K562 (cell line): ENCODE measurements around the gene REC8. TPM values are rescaled to one million over a fixed set of nuclear protein-coding genes. Genes with fewer than 3 reads are reported as not detected.

ENCODE experiments used
- ARID3A ChIP-seq: IDR thresholded peaks from 2 replicates; pipeline ENCODE4 v1.6.1; 2012; ENCODE audit warnings: low read depth, low read length, improper control_type of control experiment, borderline replicate concordance
- ATF6 ChIP-seq: sonication (generic); formaldehyde crosslinking; IDR thresholded peaks from 2 replicates; pipeline ENCODE4 v1.4.0; 2020; ENCODE audit warnings: mild to moderate bottlenecking, missing genetic modification reagents
- CBX3 ChIP-seq, 2 experiments: IDR thresholded peaks; 1 replicate in 1 of 2; 2 replicates in 1 of 2; pipeline ENCODE4 v1.6.1; 2012; ENCODE audit warnings: inconsistent platforms in 2 of 2, low read length in 2 of 2, borderline replicate concordance in 1 of 2, control low read depth in 1 of 2
- CHD2 ChIP-seq: IDR thresholded peaks from 2 replicates; pipeline ENCODE4 v1.6.1; 2011; ENCODE audit warnings: low read depth, low read length
- CXXC5 ChIP-seq: fragments of 250-450 bp; sonication (Bioruptor Pico); IDR thresholded peaks from 2 replicates; pipeline ENCODE4 v1.8.0; 2022; ENCODE audit warnings: inconsistent platforms, mild to moderate bottlenecking, moderate library complexity
- DDX20 ChIP-seq: fragments of 450-650 bp; IDR thresholded peaks from 2 replicates; pipeline ENCODE4 v1.6.1; 2016; ENCODE audit warnings: missing genetic modification characterization, low read depth, mild to moderate bottlenecking, missing compliant biosample characterization, moderate library complexity
- ELF1 ChIP-seq: fragments of 200-800 bp; sonication (Bioruptor generic); IDR thresholded peaks from 2 replicates; pipeline ENCODE4 v1.6.1; 2016; ENCODE audit warnings: missing genetic modification characterization, missing compliant biosample characterization
- ESRRA ChIP-seq: fragments of 450-650 bp; IDR thresholded peaks from 2 replicates; pipeline ENCODE4 v1.6.1; 2014; ENCODE audit warnings: low read depth, mild to moderate bottlenecking, moderate library complexity, borderline replicate concordance
- GABPB2 ChIP-seq: fragments of 250-450 bp; sonication (Bioruptor Pico); conservative IDR thresholded peaks from 2 replicates; pipeline ENCODE4 v1.5.1; 2021; ENCODE audit warnings: mild to moderate bottlenecking
- GATAD2B ChIP-seq: fragments of 450-650 bp; IDR thresholded peaks from 2 replicates; pipeline ENCODE4 v1.6.1; 2017; ENCODE audit warnings: mild to moderate bottlenecking, borderline replicate concordance
- HCFC1 ChIP-seq: IDR thresholded peaks from 2 replicates; pipeline ENCODE4 v1.6.1; 2012; ENCODE audit warnings: low read depth, low read length, improper control_type of control experiment
- HEY1 ChIP-seq: fragments of 250-450 bp; sonication (Bioruptor Pico); IDR thresholded peaks from 2 replicates; pipeline ENCODE4 v1.5.0; 2020; ENCODE audit warnings: mild to moderate bottlenecking, moderate library complexity, borderline replicate concordance
- KLF10 ChIP-seq: fragments of 250-450 bp; sonication (Bioruptor Pico); IDR thresholded peaks from 2 replicates; pipeline ENCODE4 v1.6.1; 2021; ENCODE audit warnings: matching md5 sums
- NCOA4 ChIP-seq: fragments of 450-650 bp; IDR thresholded peaks from 2 replicates; pipeline ENCODE4 v1.6.1; 2018; ENCODE audit warnings: mild to moderate bottlenecking; ENCODE audit not compliant: partially characterized antibody
- NFXL1 ChIP-seq: fragments of 450-650 bp; formaldehyde crosslinking; IDR thresholded peaks from 2 replicates; pipeline ENCODE4 v1.4.0; 2021; ENCODE audit warnings: mild to moderate bottlenecking
- NRF1 ChIP-seq, 2 experiments: fragments of 450-650 bp; IDR thresholded peaks in 1 of 2; conservative IDR thresholded peaks in 1 of 2; 2 replicates each; pipeline ENCODE4 v1.6.1; 2014; ENCODE audit warnings: mild to moderate bottlenecking in 2 of 2
- PHB ChIP-seq: fragments of 250-450 bp; sonication (Bioruptor Pico); IDR thresholded peaks from 2 replicates; pipeline ENCODE4 v1.5.0; 2021
- POLR2H ChIP-seq: IDR thresholded peaks from 2 replicates; pipeline ENCODE4 v1.6.1; 2016; ENCODE audit warnings: missing genetic modification characterization, low read depth, mild to moderate bottlenecking, control low read depth, missing compliant biosample characterization, moderate library complexity
- TEAD2 ChIP-seq: fragments of 450-650 bp; IDR thresholded peaks from 2 replicates; pipeline ENCODE4 v1.6.1; 2016; ENCODE audit warnings: missing genetic modification characterization, control low read depth, missing compliant biosample characterization
- USF2 ChIP-seq: sonication (generic); formaldehyde crosslinking; IDR thresholded peaks from 2 replicates; pipeline ENCODE4 v1.5.0; 2020; ENCODE audit warnings: missing genetic modification reagents
- YY1 ChIP-seq, 3 experiments: IDR thresholded peaks; 2 replicates each; pipeline ENCODE4 v1.6.1; 2011; ENCODE audit warnings: low read length in 2 of 3, mild to moderate bottlenecking in 2 of 3, moderate library complexity in 2 of 3, borderline replicate concordance in 1 of 3, control low read depth in 1 of 3, low read depth in 1 of 3; ENCODE audit not compliant: insufficient read depth in 3 of 3, insufficient replicate concordance in 2 of 3, control insufficient read depth in 1 of 3, insufficient read length in 1 of 3; ENCODE audit errors: extremely low read depth in 1 of 3
- ZNF217 ChIP-seq: sonication (generic); formaldehyde crosslinking; IDR thresholded peaks from 2 replicates; pipeline ENCODE4 v1.8.0; 2022; ENCODE audit warnings: mild to moderate bottlenecking, missing genetic modification reagents
- ZNF436 ChIP-seq: fragments of 250-450, 450-650 bp; sonication (Bioruptor Pico); formaldehyde crosslinking; IDR thresholded peaks from 2 replicates; pipeline ENCODE4 v1.7.0; 2020; ENCODE audit warnings: mild to moderate bottlenecking
- ZNF695 ChIP-seq: fragments of 450-650 bp; formaldehyde crosslinking; IDR thresholded peaks from 2 replicates; pipeline ENCODE4 v1.4.0; 2020; ENCODE audit warnings: mild to moderate bottlenecking, moderate library complexity
- polyA plus RNA-seq, 8 experiments: library from polyadenylated mRNA; depleted of rRNA in 4 of 8; stranded (reverse) in 5 of 8; unstranded in 3 of 8; fragments of >200 nt; fragmentation: Nextera tagmentation in 2 of 8; fragmentation: Illumina TruSeq in 1 of 8; extraction: Ambion mirVana in 2 of 8; extraction: Trizol in 1 of 8; gene quantifications; 2 replicates each; pipeline versions ENCODE4 v1.2.1 to v1.2.3, GENCODE V29; 2011 to 2014; ENCODE audit warnings: inconsistent platforms in 1 of 8, missing spikeins in 1 of 8
- total RNA-seq, 7 experiments: library from RNA; depleted of rRNA in 6 of 7; stranded (reverse); fragments of >200 nt in 6 of 7; fragmentation: Illumina TruSeq in 2 of 7; extraction: Trizol in 2 of 7; gene quantifications; 2 replicates each; pipeline versions ENCODE4 v1.2.1 to v1.2.3, GENCODE V29; 2011 to 2021; ENCODE audit warnings: low replicate concordance in 1 of 7

The REC8 gene
- total and polyA plus RNA-seq, 9 of the 15 experiments (the other 6 are each of a cell fraction or from before 2014, with no cell fraction given), result 0.11 to 2.5 (median 0.85) TPM

DNA sequence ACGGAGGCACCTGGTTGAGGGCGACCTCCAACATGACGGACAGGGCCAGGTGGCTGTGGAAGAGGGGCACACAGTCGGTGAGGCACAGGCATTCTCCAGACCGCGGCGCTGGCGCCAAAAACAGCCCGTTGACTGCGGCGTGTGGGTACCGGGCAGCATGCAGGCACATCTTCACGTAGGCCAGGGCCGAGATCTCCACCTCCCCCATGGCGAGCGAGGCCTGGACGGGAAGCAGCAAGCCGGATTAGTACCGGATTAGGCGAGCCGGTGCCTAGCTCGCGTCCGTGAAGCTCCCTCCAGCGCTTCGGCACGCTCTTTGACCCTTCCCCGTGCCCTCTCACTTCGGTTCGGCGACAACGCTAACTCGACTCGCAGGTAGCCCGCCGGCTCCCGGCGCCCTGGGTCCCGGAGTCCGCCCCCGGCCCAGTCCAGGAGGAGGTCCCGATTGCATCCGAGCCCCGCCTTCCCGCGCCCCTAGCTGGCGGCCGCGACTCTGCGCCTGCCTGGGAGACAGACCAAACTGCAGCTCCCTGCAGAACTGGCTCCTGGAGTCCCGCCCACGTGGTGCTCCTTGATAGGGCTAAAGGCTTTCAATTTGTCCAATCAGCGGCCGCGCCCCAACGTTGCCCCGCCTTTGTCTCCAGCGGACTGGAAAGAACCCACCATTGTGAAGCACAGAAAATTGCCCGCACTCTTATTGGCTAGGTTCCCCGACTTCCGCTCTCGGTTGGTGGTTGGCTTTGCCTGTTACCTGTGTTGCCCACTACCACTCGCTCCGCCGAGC is 30.6 kb upstream of the REC8 start, which contains the start of gene EMC9 (continued):
- peak in 1 of 3 experiments; percentile 13 for TF ChIP-seq YY1 (IDR thresholded peaks at IDR 0.05; ENCODE audit: borderline replicate concordance in 1 of 3, control insufficient read depth in 1 of 3, extremely low read depth in 1 of 3, insufficient read depth in 3 of 3, insufficient read length in 1 of 3, insufficient replicate concordance in 2 of 3, low read depth in 1 of 3, low read length in 2 of 3)
- TF ChIP-seq ZNF695 (CRISPR knock-in tag), result no peak
- TF ChIP-seq NCOA4, result no peak
- TF ChIP-seq GABPB2, result no peak
- TF ChIP-seq PHB (CRISPR knock-in tag), result no peak
- TF ChIP-seq ZNF217 (CRISPR knock-in tag), result no peak
- TF ChIP-seq ZNF436 (CRISPR knock-in tag), result no peak
- no peak for TF ChIP-seq CBX3 (IDR thresholded peaks at IDR 0.05; ENCODE audit: borderline replicate concordance in 1 of 2, low read length in 2 of 2)
- TF ChIP-seq ARID3A, result no peak
- TF ChIP-seq ESRRA, result no peak
- TF ChIP-seq USF2 (CRISPR knock-in tag), result peak; percentile 79
- no peak for TF ChIP-seq DDX20 (tag)
- peak; percentile 45; the same call in 1 of the 2 replicates for TF ChIP-seq CHD2
- TF ChIP-seq NRF1 (conservative IDR thresholded peaks at IDR 0.05 in 1 of 2, IDR thresholded peaks at IDR 0.05 in 1 of 2), result peak; percentile 91 to 93
- TF ChIP-seq TEAD2, result no peak
- TF ChIP-seq ATF6 (CRISPR knock-in tag), result no peak
- no peak for TF ChIP-seq HEY1 (CRISPR knock-in tag)
- 0 out of 2 replicates have a peak, but pooled peaks have one; percentile 50 for TF ChIP-seq ELF1
- no peak for TF ChIP-seq HCFC1
- TF ChIP-seq KLF10 (CRISPR knock-in tag), result no peak
- TF ChIP-seq GATAD2B, result no peak
- no peak for TF ChIP-seq NFXL1
- peak; percentile 45 for TF ChIP-seq CXXC5 (CRISPR knock-in tag)
- peak; percentile 58 for TF ChIP-seq POLR2H
